Measurements from ENCODE around the gene ABCG2. TPM values are rescaled to one million over a fixed set of nuclear protein-coding genes. Genes with fewer than 3 reads are reported as not detected.
"Not testable (repeated sequence)": the region's sequence is repeated elsewhere in the genome, so short reads cannot be mapped to it uniquely, and the experiment has no call there.

The ABCG2 gene
- total RNA-seq, 1 donor from 2014 or later = under 0.01 TPM

DNA sequence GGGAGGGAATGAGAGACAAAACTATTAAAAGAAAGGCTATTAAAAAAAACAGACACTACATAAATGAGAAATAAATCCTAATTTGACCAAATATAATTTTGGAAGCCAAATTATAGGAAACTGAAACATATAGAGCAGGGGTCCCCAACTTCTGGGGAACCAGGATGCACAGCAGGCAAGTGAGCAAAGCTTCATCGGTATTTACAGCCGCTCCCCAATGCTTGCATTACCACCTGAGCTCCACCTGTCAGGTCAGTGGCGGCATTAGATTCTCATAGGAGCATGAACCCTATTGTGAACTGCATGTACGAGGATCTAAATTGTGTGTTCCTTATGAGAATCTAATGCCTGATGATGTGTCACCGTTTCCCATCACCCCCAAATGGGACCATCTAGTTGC lies 28.4 kb downstream of the ABCG2 start:
- TF ChIP-seq, protein P1, sequence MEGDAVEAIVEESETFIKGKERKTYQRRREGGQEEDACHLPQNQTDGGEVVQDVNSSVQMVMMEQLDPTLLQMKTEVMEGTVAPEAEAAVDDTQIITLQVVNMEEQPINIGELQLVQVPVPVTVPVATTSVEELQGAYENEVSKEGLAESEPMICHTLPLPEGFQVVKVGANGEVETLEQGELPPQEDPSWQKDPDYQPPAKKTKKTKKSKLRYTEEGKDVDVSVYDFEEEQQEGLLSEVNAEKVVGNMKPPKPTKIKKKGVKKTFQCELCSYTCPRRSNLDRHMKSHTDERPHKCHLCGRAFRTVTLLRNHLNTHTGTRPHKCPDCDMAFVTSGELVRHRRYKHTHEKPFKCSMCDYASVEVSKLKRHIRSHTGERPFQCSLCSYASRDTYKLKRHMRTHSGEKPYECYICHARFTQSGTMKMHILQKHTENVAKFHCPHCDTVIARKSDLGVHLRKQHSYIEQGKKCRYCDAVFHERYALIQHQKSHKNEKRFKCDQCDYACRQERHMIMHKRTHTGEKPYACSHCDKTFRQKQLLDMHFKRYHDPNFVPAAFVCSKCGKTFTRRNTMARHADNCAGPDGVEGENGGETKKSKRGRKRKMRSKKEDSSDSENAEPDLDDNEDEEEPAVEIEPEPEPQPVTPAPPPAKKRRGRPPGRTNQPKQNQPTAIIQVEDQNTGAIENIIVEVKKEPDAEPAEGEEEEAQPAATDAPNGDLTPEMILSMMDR (IDR thresholded peaks at IDR 0.05; ENCODE audit: insufficient read depth, low read length, severe bottlenecking) = no peak
- Histone ChIP-seq H3K36me3 (ENCODE audit: control insufficient read depth, insufficient read depth, low read length) (no peaks in the 10 kb centered on the region), H3K4me3 (ENCODE audit: low read depth, low read length) (no peak overlapping the region), H3K27me3 (ENCODE audit: control insufficient read depth, insufficient read depth, low read length) (no peaks in the 10 kb centered on the region)
- FAIRE-seq = no peak
- DNase-seq (ENCODE audit: low read depth) = no peak

DNA sequence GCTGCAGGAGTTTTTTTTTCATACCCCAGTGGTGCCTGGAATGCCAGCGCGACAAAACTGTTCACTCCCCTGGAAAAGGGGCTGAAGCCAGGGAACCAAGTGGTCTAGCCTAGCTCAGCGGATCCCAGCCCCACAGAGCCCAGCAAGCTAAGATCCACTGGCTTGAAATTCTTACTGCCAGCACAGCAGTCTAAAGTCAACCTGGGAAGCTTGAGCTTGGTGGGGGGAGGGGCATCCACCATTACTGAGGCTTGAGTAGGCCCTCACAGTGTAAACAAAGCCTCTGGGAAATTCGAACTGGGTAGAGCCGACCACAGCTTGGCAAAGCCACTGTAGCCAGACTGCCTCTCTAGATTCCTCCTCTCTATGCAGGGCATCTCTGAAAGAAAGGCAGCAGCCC lies 36.2 kb downstream of the ABCG2 start:
- not testable (repeated sequence) for DNase-seq (ENCODE audit: low read depth); H3K4me3 ChIP-seq (ENCODE audit: low read depth, low read length); FAIRE-seq; H3K36me3 ChIP-seq (ENCODE audit: control insufficient read depth, insufficient read depth, low read length); H3K27me3 ChIP-seq (ENCODE audit: control insufficient read depth, insufficient read depth, low read length)

DNA sequence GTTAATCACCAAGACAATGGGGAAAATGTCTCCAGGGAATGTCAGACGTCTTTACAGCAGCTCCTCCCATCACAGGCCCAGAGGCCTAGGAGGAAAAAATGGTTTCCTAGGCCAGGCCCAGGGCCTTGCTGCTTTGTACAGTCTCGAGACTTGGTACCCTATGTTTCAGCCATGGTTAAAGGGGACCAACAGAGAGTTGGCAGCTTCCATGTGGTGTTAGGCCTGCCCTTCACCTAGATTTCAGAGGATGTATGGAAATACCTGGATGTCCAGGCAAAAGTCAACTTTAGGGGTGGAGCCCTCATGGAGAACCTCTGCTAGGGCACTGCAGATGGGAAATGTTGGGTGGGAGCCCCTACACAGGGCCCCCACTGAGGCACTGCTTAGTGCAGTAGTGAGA lies 38.5 kb downstream of the ABCG2 start:
- DNase-seq (ENCODE audit: low read depth) (no peak), FAIRE-seq (no peak)
- Histone ChIP-seq H3K36me3 (ENCODE audit: control insufficient read depth, insufficient read depth, low read length) (no peaks in the 10 kb centered on the region), H3K27me3 (ENCODE audit: control insufficient read depth, insufficient read depth, low read length) (no peaks in the 10 kb centered on the region), H3K4me3 (ENCODE audit: low read depth, low read length) (no peak overlapping the region)
- TF ChIP-seq, protein P1 (IDR thresholded peaks at IDR 0.05; ENCODE audit: insufficient read depth, low read length, severe bottlenecking) = no peak

DNA sequence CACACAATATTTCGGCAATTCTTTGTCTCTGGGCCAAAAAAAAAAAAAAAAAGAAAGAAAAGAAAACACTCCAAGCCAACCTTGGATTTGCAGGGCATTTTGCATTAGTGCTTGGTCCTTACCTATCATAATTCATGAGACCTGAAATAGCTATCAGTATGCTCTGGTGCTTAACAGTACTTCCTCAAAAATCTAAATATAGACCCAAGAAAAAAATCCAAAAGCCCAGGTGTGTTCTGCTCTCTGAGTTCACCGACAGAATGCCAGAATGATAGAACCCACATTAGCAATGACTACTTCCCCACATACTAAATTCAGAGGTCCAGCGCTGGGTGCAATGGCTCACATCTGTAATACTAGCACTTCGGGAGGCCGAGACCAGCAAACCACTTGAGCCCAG lies 42.9 kb downstream of the ABCG2 start:
- H3K4me3 ChIP-seq (ENCODE audit: low read depth, low read length) = no peak overlapping the region
- H3K36me3 ChIP-seq (ENCODE audit: control insufficient read depth, insufficient read depth, low read length) = no peaks in the 10 kb centered on the region
- FAIRE-seq (no peak), DNase-seq (ENCODE audit: low read depth) (no peak)
- TF ChIP-seq, protein P1 (IDR thresholded peaks at IDR 0.05; ENCODE audit: insufficient read depth, low read length, severe bottlenecking) = no peak
- H3K27me3 ChIP-seq (ENCODE audit: control insufficient read depth, insufficient read depth, low read length) = no peaks in the 10 kb centered on the region

DNA sequence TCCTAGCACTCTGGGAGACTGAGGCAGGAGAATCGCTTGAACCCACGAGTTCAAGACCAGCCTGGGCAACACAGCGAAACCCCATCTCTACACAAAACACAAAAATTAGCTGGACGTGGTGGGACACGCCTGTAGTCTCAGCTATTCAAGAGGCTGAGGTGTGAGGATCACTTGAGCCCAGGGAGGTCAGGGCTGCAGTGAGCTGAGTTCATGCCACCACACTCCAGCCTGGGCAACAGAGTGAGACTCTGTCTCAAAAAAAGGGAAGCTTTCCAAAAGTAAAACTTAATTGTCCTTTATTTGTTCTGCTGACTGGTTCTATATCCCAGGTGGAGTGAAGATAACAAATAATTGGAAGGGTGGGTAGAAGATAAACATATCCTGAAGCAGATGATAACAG lies 45.6 kb downstream of the ABCG2 start:
- DNase-seq (ENCODE audit: low read depth) = no peak
- no peak overlapping the region for H3K4me3 ChIP-seq (ENCODE audit: low read depth, low read length)
- FAIRE-seq = peak; percentile 83
- H3K27me3 ChIP-seq (ENCODE audit: control insufficient read depth, insufficient read depth, low read length) = no peaks in the 10 kb centered on the region
- H3K36me3 ChIP-seq (ENCODE audit: control insufficient read depth, insufficient read depth, low read length) = no peaks in the 10 kb centered on the region
- TF ChIP-seq, protein P1 (IDR thresholded peaks at IDR 0.05; ENCODE audit: insufficient read depth, low read length, severe bottlenecking) = no peak

DNA sequence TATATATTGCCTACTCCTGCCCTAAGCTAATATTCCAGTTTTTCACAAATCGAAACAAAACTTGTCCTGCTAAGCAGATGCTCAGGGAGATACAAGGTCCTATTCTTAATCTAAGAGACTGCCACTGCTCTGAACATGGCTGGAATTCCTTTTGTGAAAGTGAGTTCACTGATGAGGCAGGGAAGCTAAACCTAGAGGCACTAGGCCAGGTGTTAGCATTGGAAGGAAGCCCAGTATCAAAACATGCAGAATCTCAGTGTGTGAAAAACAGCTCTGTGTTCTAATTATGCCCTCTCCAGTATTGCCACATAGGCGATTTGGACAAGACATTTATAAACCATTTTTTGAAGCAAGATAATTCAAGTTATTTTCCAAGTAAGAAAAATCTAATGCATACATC lies 47.6 kb downstream of the ABCG2 start:
- DNase-seq (ENCODE audit: low read depth) = peak; percentile 8
- Histone ChIP-seq H3K27me3 (ENCODE audit: control insufficient read depth, insufficient read depth, low read length) (no peaks in the 10 kb centered on the region), H3K36me3 (ENCODE audit: control insufficient read depth, insufficient read depth, low read length) (no peaks in the 10 kb centered on the region), H3K4me3 (ENCODE audit: low read depth, low read length) (no peak overlapping the region)
- TF ChIP-seq, protein P1 (IDR thresholded peaks at IDR 0.05; ENCODE audit: insufficient read depth, low read length, severe bottlenecking) = no peak
- FAIRE-seq = no peak

All from bronchial epithelial cell (primary cell).